Ovary (tissue), 9 donors: Measurements from ENCODE around the gene IDE. TPM values are rescaled to one million over a fixed set of nuclear protein-coding genes. Genes with fewer than 3 reads are reported as not detected.
A peak's percentile ranks its signal among the peaks of the same experiment; 100 is the strongest.

Experiments used
- DNase-seq, 5 donors: peaks; one replicate each; pipeline ENCODE4 v3.0.0-alpha.2; 2019 to 2020
- H3K27ac ChIP-seq, 2 donors: fragments of 200-600 bp; one replicate each; pipeline versions ENCODE4 v1.5.1 to v1.8.0; 2019 to 2022
- H3K27me3 ChIP-seq: fragments of 200-600 bp; one replicate; pipeline ENCODE4 v1.8.0; 2022
- H3K36me3 ChIP-seq: fragments of 200-600 bp; sonication (generic); one replicate; pipeline ENCODE4 v1.5.1; 2019
- H3K4me1 ChIP-seq: one replicate; pipeline ENCODE4 v1.8.1; 2013; ENCODE audit warnings: mild to moderate bottlenecking, moderate library complexity; ENCODE audit not compliant: insufficient read depth
- H3K4me3 ChIP-seq: fragments of 200-600 bp; sonication (generic); one replicate; pipeline ENCODE4 v1.5.1; 2017
- H3K9me3 ChIP-seq, 2 donors: fragments of 200-600 bp in 1 of 2; sonication (generic) in 1 of 2; one replicate each; pipeline versions ENCODE4 v1.5.1 to v1.8.1; 2013 to 2019; ENCODE audit warnings: mild to moderate bottlenecking in 1 of 2, moderate library complexity in 1 of 2
- EP300 ChIP-seq: sonication (generic); formaldehyde crosslinking; IDR thresholded peaks from one replicate; pipeline ENCODE4 v1.6.1; 2017; ENCODE audit warnings: antibody characterized with exemption
- POLR2A ChIP-seq: fragments of 450-650 bp; IDR thresholded peaks from one replicate; pipeline ENCODE4 v1.6.1; 2017; ENCODE audit warnings: antibody characterized with exemption, mild to moderate bottlenecking, moderate library complexity
- WGBS, 3 donors: extraction: QIAGEN DNeasy Blood & Tissue Kit in 1 of 3; methylation state at CpG; one replicate each; pipeline versions ENCODE4 v1.1.5 to v1.1.7; 2013 to 2017; 5-methylcytosine and 5-hydroxymethylcytosine counted together
- intact Hi-C, 4 donors: fragments of 100-400 bp; cut with DNase I; formaldehyde crosslinking; loops; one replicate each; pipeline versions ENCODE4 v1.11.0 to v1.15.1; 2022 to 2023
- polyA plus RNA-seq, 2 donors: library from polyadenylated mRNA; stranded (reverse); fragments of 200-250 nt in 1 of 2; fragments of 350-450 nt in 1 of 2; fragmentation: Illumina TruSeq in 1 of 2; extraction: RNeasy Lipid Tissue Mini Kit (QIAGEN cat#74804) in 1 of 2; gene quantifications; one replicate each; pipeline ENCODE4 v1.2.3, GENCODE V29; 2013 to 2014
- total RNA-seq, 7 donors: library from RNA; depleted of rRNA in 2 of 7; stranded (reverse); fragments of >200 nt in 2 of 7; fragmentation: NEBNext Ultra II Directional in 3 of 7; extraction: Animal tissue kit (Norgen Biotek cat#: 25700) in 3 of 7; gene quantifications; one replicate each; pipeline versions ENCODE4 v1.1.0 to v1.2.4, GENCODE V29; 2016 to 2023
- TF ChIP-seq, protein P1 (sequence below), 3 donors: fragments of 450-650 bp in 2 of 3; fragments of 200-600 bp in 1 of 3; IDR thresholded peaks; one replicate each; pipeline versions ENCODE4 v1.5.1 to v1.8.0; 2016 to 2022; ENCODE audit warnings: antibody characterized with exemption in 3 of 3, mild to moderate bottlenecking in 1 of 3
- donor health status: DM: no; HTN: no; CAD: no; lungs with moderate emphysema.
- donor health status: DM: no; HTN: no; CAD: no.
- donor health status: Bipolar disorder and iron deficiency.
- donor health status: DM: yes; HTN: yes; CAD: no.
- donor health status: DM: no; HTN: no; CAD: no.
- donor health status: DM: yes; HTN: yes; CAD: no.

Gene IDE
- total and polyA plus RNA-seq, 9 donors, result 5.8 to 34.1 (median 19.5) TPM

DNA sequence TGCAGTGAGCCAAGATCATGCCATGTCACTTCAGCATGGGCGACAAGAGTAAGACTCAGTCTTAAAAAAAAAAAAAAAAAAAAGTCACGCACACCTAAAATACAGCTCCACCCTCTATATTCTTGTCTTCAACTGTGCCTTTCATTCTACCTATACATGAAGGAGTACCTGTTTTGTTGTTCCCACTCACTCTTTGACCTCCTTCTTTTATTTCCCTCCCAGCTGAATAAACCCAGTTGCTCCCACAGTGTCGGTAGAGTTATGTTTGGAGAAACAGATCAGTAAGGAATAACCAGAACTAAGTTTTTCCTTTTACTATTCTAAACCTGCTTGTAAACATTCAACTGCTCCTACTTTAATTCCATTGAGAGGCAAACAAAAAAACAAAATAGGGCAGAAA, 50.3 kb downstream of the IDE start:
- H3K4me3 ChIP-seq, result no peak overlapping the region
- H3K36me3 ChIP-seq, result no peaks in the 10 kb centered on the region
- no peaks in the 10 kb centered on the region for H3K27me3 ChIP-seq
- H3K4me1 ChIP-seq, result no peaks in the 10 kb centered on the region
- TF ChIP-seq, protein P1, sequence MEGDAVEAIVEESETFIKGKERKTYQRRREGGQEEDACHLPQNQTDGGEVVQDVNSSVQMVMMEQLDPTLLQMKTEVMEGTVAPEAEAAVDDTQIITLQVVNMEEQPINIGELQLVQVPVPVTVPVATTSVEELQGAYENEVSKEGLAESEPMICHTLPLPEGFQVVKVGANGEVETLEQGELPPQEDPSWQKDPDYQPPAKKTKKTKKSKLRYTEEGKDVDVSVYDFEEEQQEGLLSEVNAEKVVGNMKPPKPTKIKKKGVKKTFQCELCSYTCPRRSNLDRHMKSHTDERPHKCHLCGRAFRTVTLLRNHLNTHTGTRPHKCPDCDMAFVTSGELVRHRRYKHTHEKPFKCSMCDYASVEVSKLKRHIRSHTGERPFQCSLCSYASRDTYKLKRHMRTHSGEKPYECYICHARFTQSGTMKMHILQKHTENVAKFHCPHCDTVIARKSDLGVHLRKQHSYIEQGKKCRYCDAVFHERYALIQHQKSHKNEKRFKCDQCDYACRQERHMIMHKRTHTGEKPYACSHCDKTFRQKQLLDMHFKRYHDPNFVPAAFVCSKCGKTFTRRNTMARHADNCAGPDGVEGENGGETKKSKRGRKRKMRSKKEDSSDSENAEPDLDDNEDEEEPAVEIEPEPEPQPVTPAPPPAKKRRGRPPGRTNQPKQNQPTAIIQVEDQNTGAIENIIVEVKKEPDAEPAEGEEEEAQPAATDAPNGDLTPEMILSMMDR (IDR thresholded peaks at IDR 0.05), result no peak
- TF ChIP-seq EP300 (no peak), POLR2A (no peak)
- no peaks in the 10 kb centered on the region for H3K9me3 ChIP-seq
- 93 to 95% (median 95%) methylated on average over 3 of the region's 3 CpGs for WGBS, 3 donors
- no peak overlapping the region for H3K27ac ChIP-seq
- no peak for DNase-seq
- intact Hi-C loops, result loop anchor here in 1 of 4 donors (10.0 kb wide), 1 partner anchor 361 kb away; no protein-coding TSS in a partner anchor

DNA sequence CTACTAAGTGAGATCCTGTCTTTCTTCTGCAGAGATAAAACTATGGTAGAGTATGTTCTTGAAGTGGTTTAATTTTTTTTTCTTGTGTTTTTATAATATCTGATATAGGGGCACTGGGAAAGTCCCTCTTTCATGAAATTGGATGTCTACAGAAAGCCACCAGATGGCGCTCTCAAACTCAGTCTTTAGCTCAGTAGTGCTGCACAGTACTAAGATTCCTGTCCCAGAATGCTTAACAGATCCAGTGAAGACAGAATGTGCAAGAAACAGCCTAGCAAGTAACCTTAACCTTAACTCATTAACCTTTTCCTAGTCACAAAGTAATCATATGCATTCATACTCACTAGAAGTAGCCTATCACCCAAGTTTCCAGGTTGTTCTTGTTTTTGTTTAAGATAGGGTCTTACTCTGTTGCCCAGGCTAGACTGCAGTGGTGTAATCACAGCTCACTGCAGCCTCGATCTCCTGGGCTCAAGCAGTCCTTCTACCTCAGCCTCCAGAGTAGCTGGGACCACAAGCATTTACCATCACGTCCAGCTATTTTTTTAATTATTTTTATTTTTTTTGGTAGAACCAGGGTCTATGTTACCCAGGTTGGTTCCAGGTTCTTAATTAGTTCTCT, 56.7 kb downstream of the IDE start:
- no peaks in the 10 kb centered on the region for H3K4me1 ChIP-seq
- H3K27me3 ChIP-seq, result no peaks in the 10 kb centered on the region
- H3K9me3 ChIP-seq, result no peaks in the 10 kb centered on the region
- WGBS, 3 donors, result 35 to 44% (median 40%) methylated on average over 3 of the region's 3 CpGs
- intact Hi-C loops, result loop anchor here (2.0 to 5.0 kb wide), 3 partner anchors 55 to 58 kb away; partner anchors contain the start of gene IDE (in 3 of the 4)
- no peak overlapping the region for H3K4me3 ChIP-seq
- no peaks in the 10 kb centered on the region for H3K36me3 ChIP-seq
- H3K27ac ChIP-seq, result no peak overlapping the region
- TF ChIP-seq POLR2A, result no peak
- TF ChIP-seq, protein P1 (IDR thresholded peaks at IDR 0.05), result peak; percentile 61 to 66 (median 65)
- DNase-seq, result peak in 4 of 5 donors; percentile 30 to 73 (median 54)

DNA sequence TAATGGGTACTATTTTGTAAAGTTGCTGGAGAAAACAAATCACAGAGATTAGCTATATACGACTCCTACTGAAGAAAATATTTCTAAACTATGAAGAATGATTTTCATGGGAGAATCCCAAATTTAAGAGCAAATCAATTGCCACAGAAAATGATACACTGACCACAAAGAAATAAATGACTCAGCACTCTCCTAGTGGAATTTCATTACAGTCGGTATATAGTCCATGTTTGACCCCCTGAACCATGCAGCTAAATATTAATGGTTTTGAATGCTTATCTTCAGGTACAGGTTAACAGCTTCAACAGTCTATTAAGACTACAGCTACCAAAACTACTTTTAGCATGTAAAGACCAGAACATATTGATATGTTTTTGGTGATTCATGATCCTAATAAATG, 65.0 kb downstream of the IDE start:
- intact Hi-C loops, result no loop called here
- Histone ChIP-seq H3K9me3 (no peaks in the 10 kb centered on the region), H3K4me1 (no peaks in the 10 kb centered on the region), H3K27me3 (no peaks in the 10 kb centered on the region), H3K4me3 (no peak overlapping the region), H3K36me3 (no peaks in the 10 kb centered on the region), H3K27ac (no peak overlapping the region)
- WGBS, 3 donors, result 44 to 71% (median 50%) methylated on average over 2 of the region's 2 CpGs
- TF ChIP-seq, protein P1 (IDR thresholded peaks at IDR 0.05), result no peak
- no peak for TF ChIP-seq POLR2A
- TF ChIP-seq EP300, result no peak
- DNase-seq, result no peak

DNA sequence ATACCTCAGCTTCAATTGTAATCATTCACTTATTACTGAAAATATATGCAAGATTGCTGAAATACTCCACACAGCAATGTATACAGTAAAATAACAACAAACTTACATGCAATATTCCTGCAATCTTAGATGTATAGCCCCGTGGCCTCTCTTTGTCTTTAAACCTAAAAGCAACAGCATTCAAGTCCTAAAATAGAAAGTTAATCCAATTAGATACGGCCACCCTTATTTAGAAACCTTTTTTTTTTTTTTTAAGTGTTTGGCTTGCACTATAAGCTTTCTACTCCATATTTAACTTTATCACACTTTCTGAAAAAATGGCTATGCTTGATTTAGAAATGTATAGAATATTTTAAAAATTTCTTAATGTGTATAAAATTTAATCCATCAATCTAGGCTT, 67.6 kb downstream of the IDE start:
- no peak overlapping the region for H3K27ac ChIP-seq
- H3K9me3 ChIP-seq, result no peaks in the 10 kb centered on the region
- H3K4me1 ChIP-seq, result no peaks in the 10 kb centered on the region
- 53 to 81% (median 79%) methylated on average over 2 of the region's 2 CpGs for WGBS, 3 donors
- intact Hi-C loops, result no loop called here
- H3K4me3 ChIP-seq, result no peak overlapping the region
- DNase-seq, result no peak
- no peaks in the 10 kb centered on the region for H3K36me3 ChIP-seq
- no peaks in the 10 kb centered on the region for H3K27me3 ChIP-seq
- no peak for TF ChIP-seq POLR2A
- TF ChIP-seq EP300, result no peak
- TF ChIP-seq, protein P1 (IDR thresholded peaks at IDR 0.05), result no peak
